A549 (cell line): ENCODE results near the gene C1QTNF4. TPM values are rescaled to one million over a fixed set of nuclear protein-coding genes. Genes with fewer than 3 reads are reported as not detected.

Experiments used
- ATAC-seq, 2 experiments: fragments of 200-7000 bp in 1 of 2; fragments of >200 bp in 1 of 2; cut with Nextera tagmentation in 1 of 2; cut with Tn5 transposase in 1 of 2; 3 replicates each; pipeline versions ENCODE4 v1.8.0 to v1.9.1; 2018 to 2020; ENCODE audit warnings: mild to moderate bottlenecking in 1 of 2, moderate library complexity in 1 of 2
- CTCF ChIA-PET: fragments of 300-600 bp; sonication (Branson Sonifier 250); formaldehyde crosslinking; extraction: SDS; loops from one replicate; lab custom pipeline; 2021; ENCODE audit warnings: antibody characterized with exemption, inconsistent platforms; lab: Yijun Ruan, JAX
- POLR2A ChIA-PET: fragments of 350-600 bp; formaldehyde crosslinking; extraction: SDS; loops from one replicate; lab custom pipeline; 2021; ENCODE audit warnings: antibody characterized with exemption, inconsistent platforms; lab: Yijun Ruan, JAX
- DNase-seq, 2 experiments: peaks; one replicate each; pipeline versions ENCODE4 v3.0.0 to v3.0.0-alpha.2; 2011 to 2016; ENCODE audit warnings: low read depth in 1 of 2, low spot score in 1 of 2
- FAIRE-seq: peaks from 2 replicates; lab custom pipeline; 2011; peaks lifted over from hg19 to GRCh38; lab: Jason Lieb, UNC
- H3K27ac ChIP-seq, 2 experiments: fragments of >200 bp; sonication (Bioruptor Twin); formaldehyde crosslinking; 3 replicates each; pipeline ENCODE4 v1.5.1; 2016 to 2017
- H3K4me1 ChIP-seq: fragments of >200 bp; sonication (Bioruptor Twin); formaldehyde crosslinking; 3 replicates; pipeline ENCODE4 v1.6.1; 2016
- H3K4me2 ChIP-seq: fragments of >200 bp; sonication (Bioruptor Twin); formaldehyde crosslinking; 3 replicates; pipeline ENCODE4 v1.6.1; 2016
- H3K4me3 ChIP-seq: fragments of >200 bp; sonication (Bioruptor Twin); formaldehyde crosslinking; 3 replicates; pipeline ENCODE4 v1.5.1; 2016
- H3K9me3 ChIP-seq: fragments of >200 bp; sonication (Bioruptor Twin); formaldehyde crosslinking; 3 replicates; pipeline ENCODE4 v1.6.1; 2016
- BHLHE40 ChIP-seq: IDR thresholded peaks from 2 replicates; pipeline ENCODE4 v1.6.1; 2012; ENCODE audit warnings: low read depth, low read length, inconsistent platforms
- CBX2 ChIP-seq: fragments of 200-600 bp; sonication (generic); IDR thresholded peaks from 2 replicates; pipeline ENCODE4 v1.6.1; 2016; ENCODE audit warnings: low read depth, mild to moderate bottlenecking, borderline replicate concordance
- CEBPB ChIP-seq, 2 experiments: fragments of >200 bp in 1 of 2; sonication (Bioruptor Twin) in 1 of 2; formaldehyde crosslinking in 1 of 2; IDR thresholded peaks; 2 replicates each; pipeline ENCODE4 v1.6.1; 2012 to 2016
- CTCF ChIP-seq: fragments of >200 bp; sonication (Bioruptor Twin); formaldehyde crosslinking; IDR thresholded peaks from 3 replicates; pipeline ENCODE4 v1.5.1; 2016
- E2F6 ChIP-seq: IDR thresholded peaks from 2 replicates; pipeline ENCODE4 v1.6.1; 2012; ENCODE audit warnings: low read depth, borderline replicate concordance
- EHMT2 ChIP-seq: fragments of 200-600 bp; sonication (generic); IDR thresholded peaks from 2 replicates; pipeline ENCODE4 v1.6.1; 2016; ENCODE audit warnings: antibody characterized with exemption, low read depth, mild to moderate bottlenecking, moderate library complexity
- ELK1 ChIP-seq: fragments of 150-350 bp; IDR thresholded peaks from 2 replicates; pipeline ENCODE4 v1.6.1; 2014; ENCODE audit warnings: low read depth, mild to moderate bottlenecking, low read length
- EP300 ChIP-seq, 2 experiments: fragments of >200 bp; sonication (Bioruptor Twin); formaldehyde crosslinking; IDR thresholded peaks; 2 replicates in 1 of 2; 3 replicates in 1 of 2; pipeline ENCODE4 v1.6.1; 2016 to 2017
- FOSL2 ChIP-seq, 2 experiments: fragments of 450-650 bp in 1 of 2; fragments of >200 bp in 1 of 2; sonication (Bioruptor Twin) in 1 of 2; formaldehyde crosslinking; IDR thresholded peaks; 2 replicates each; pipeline versions ENCODE4 v1.5.0 to v1.6.1; 2016 to 2020; ENCODE audit warnings: mild to moderate bottlenecking in 1 of 2, moderate library complexity in 1 of 2
- GATA3 ChIP-seq: IDR thresholded peaks from 2 replicates; pipeline ENCODE4 v1.6.1; 2012; ENCODE audit warnings: borderline replicate concordance
- HDAC2 ChIP-seq: fragments of 200-600 bp; sonication (generic); IDR thresholded peaks from 2 replicates; pipeline ENCODE4 v1.6.1; 2016
- HES2 ChIP-seq: fragments of >200 bp; sonication (Bioruptor Twin); formaldehyde crosslinking; IDR thresholded peaks from 2 replicates; pipeline ENCODE4 v1.6.1; 2016
- HEYL ChIP-seq: fragments of 250-450 bp; sonication (Bioruptor Pico); IDR thresholded peaks from 2 replicates; pipeline ENCODE4 v1.8.0; 2021; ENCODE audit warnings: mild to moderate bottlenecking, moderate library complexity
- HMGXB4 ChIP-seq: fragments of 250-450 bp; sonication (Bioruptor Pico); IDR thresholded peaks from 2 replicates; pipeline ENCODE4 v1.5.0; 2021; ENCODE audit warnings: mild to moderate bottlenecking, moderate library complexity, borderline replicate concordance
- HOXA7 ChIP-seq: fragments of 250-450 bp; sonication (Bioruptor Pico); IDR thresholded peaks from 2 replicates; pipeline ENCODE4 v1.5.0; 2020; ENCODE audit warnings: mild to moderate bottlenecking, moderate library complexity
- HOXB13 ChIP-seq: fragments of 250-450 bp; sonication (Bioruptor Pico); IDR thresholded peaks from 2 replicates; pipeline ENCODE4 v1.5.0; 2020; ENCODE audit warnings: low read depth, mild to moderate bottlenecking, moderate library complexity
- HOXB5 ChIP-seq: fragments of 250-450 bp; sonication (Bioruptor Pico); IDR thresholded peaks from 2 replicates; pipeline ENCODE4 v1.5.0; 2020; ENCODE audit warnings: mild to moderate bottlenecking, moderate library complexity
- KDM1A ChIP-seq: fragments of 200-600 bp; sonication (generic); IDR thresholded peaks from 2 replicates; pipeline ENCODE4 v1.6.1; 2016; ENCODE audit warnings: low read depth, mild to moderate bottlenecking
- KDM5A ChIP-seq: fragments of 200-600 bp; sonication (generic); IDR thresholded peaks from 2 replicates; pipeline ENCODE4 v1.6.1; 2016; ENCODE audit warnings: antibody characterized with exemption, mild to moderate bottlenecking
- MAFK ChIP-seq: fragments of 450-650 bp; IDR thresholded peaks from 2 replicates; pipeline ENCODE4 v1.6.1; 2014; ENCODE audit not compliant: partially characterized antibody
- MAX ChIP-seq: IDR thresholded peaks from 2 replicates; pipeline ENCODE4 v1.6.1; 2012
- MAZ ChIP-seq: fragments of 150-350 bp; IDR thresholded peaks from 2 replicates; pipeline ENCODE4 v1.6.1; 2014; ENCODE audit warnings: antibody characterized with exemption, low read depth, low read length, borderline replicate concordance
- NPAS2 ChIP-seq: fragments of 250-450 bp; sonication (Bioruptor Pico); IDR thresholded peaks from 2 replicates; pipeline ENCODE4 v1.8.0; 2022; ENCODE audit warnings: mild to moderate bottlenecking, moderate library complexity, borderline replicate concordance
- NR3C1 ChIP-seq: fragments of >200 bp; sonication (Bioruptor Twin); formaldehyde crosslinking; IDR thresholded peaks from 3 replicates; pipeline ENCODE4 v1.6.1; 2017
- POLR2A ChIP-seq: IDR thresholded peaks from 2 replicates; pipeline ENCODE4 v1.6.1; 2012; ENCODE audit warnings: mild to moderate bottlenecking, low read length
- RAD21 ChIP-seq, 2 experiments: fragments of >200 bp in 1 of 2; sonication (Bioruptor Twin) in 1 of 2; formaldehyde crosslinking in 1 of 2; IDR thresholded peaks in 1 of 2; conservative IDR thresholded peaks in 1 of 2; 2 replicates in 1 of 2; 3 replicates in 1 of 2; pipeline ENCODE4 v1.6.1; 2012 to 2018; ENCODE audit warnings: inconsistent platforms in 1 of 2
- RARB ChIP-seq: fragments of 250-450 bp; sonication (Bioruptor Pico); IDR thresholded peaks from 2 replicates; pipeline ENCODE4 v1.8.0; 2021; ENCODE audit warnings: mild to moderate bottlenecking, moderate library complexity
- RCOR1 ChIP-seq: fragments of 150-350 bp; IDR thresholded peaks from 2 replicates; pipeline ENCODE4 v1.6.1; 2014; ENCODE audit warnings: antibody characterized with exemption, low read length, low read depth
- SMC3 ChIP-seq: fragments of >200 bp; sonication (Bioruptor Twin); formaldehyde crosslinking; IDR thresholded peaks from 3 replicates; pipeline ENCODE4 v1.6.1; 2018; ENCODE audit warnings: inconsistent platforms
- TFCP2L1 ChIP-seq: fragments of 250-450 bp; sonication (Bioruptor Pico); IDR thresholded peaks from 2 replicates; pipeline ENCODE4 v1.5.0; 2021; ENCODE audit warnings: mild to moderate bottlenecking
- TP53 ChIP-seq: fragments of 250-450 bp; sonication (Bioruptor Pico); IDR thresholded peaks from 2 replicates; pipeline ENCODE4 v1.5.0; 2021; ENCODE audit warnings: mild to moderate bottlenecking, moderate library complexity
- ZC3H11A ChIP-seq: fragments of 450-650 bp; IDR thresholded peaks from 2 replicates; pipeline ENCODE4 v1.6.1; 2014; ENCODE audit warnings: antibody characterized with exemption, mild to moderate bottlenecking
- ZNF302 ChIP-seq: fragments of 250-450 bp; sonication (Bioruptor Pico); IDR thresholded peaks from 2 replicates; pipeline ENCODE4 v1.9.0; 2021; ENCODE audit warnings: inconsistent platforms, mild to moderate bottlenecking, moderate library complexity
- ZSCAN20 ChIP-seq: fragments of 250-450 bp; sonication (Bioruptor Pico); IDR thresholded peaks from 2 replicates; pipeline ENCODE4 v1.8.0; 2022; ENCODE audit warnings: mild to moderate bottlenecking, moderate library complexity
- WGBS: methylation state at CpG from one replicate; pipeline ENCODE4 v1.1.6; 2017; ENCODE audit errors: missing lambda C conversion rate; 5-methylcytosine and 5-hydroxymethylcytosine counted together
- polyA plus RNA-seq, 4 experiments: library from polyadenylated mRNA; depleted of rRNA in 3 of 4; stranded (reverse); fragments of >200 nt; fragmentation: RNase III in 1 of 4; extraction: RNeasy Plus Mini Kit Qiagen cat#74134 plus additional on column Dnase treatment in 1 of 4; gene quantifications; 2 replicates in 3 of 4; 3 replicates in 1 of 4; pipeline ENCODE4 v1.2.3, GENCODE V29; 2011 to 2017

C1QTNF4 gene
- polyA plus RNA-seq, 2 of the 4 experiments (the other 2 are of a cell fraction), result not detected

- under 1% methylated on average over 46 of the region's 72 CpGs for WGBS
- H3K27ac ChIP-seq, result peak within 1 kb of the TSS; percentile 92 to 96
- ATAC-seq (peak; percentile 95 to 96), FAIRE-seq (no peak), DNase-seq (peak; percentile 90 to 92)
- ChIA-PET CTCF (interaction anchor here (0.6 to 3.1 kb wide), 7 partner anchors 9 to 205 kb away, joined by 3 to 17 read pairs (median 4); partner anchors contain the start of gene CELF1), POLR2A (interaction anchor here (0.9 to 2.0 kb wide), 4 partner anchors 14 to 152 kb away, joined by 3 to 6 read pairs (median 4); partner anchors contain the start of genes AGBL2, CELF1, PSMC3 and PTPMT1)
- H3K4me2 ChIP-seq, result peak within 1 kb of the TSS; percentile 90
- H3K4me3 ChIP-seq, result peak within 1 kb of the TSS; percentile 88
- H3K4me1 ChIP-seq, result peaks cover 20% of the 10 kb centered on the region
- no peaks in the 10 kb centered on the region for H3K9me3 ChIP-seq
- TF ChIP-seq ZSCAN20 (no peak), CTCF (no peak), RAD21 (conservative IDR thresholded peaks at IDR 0.05 in 1 of 2, IDR thresholded peaks at IDR 0.05 in 1 of 2) (peak in 1 of 2 experiments; percentile 20; a peak in 1 of 5 replicates), HEYL (CRISPR knock-in tag) (no peak), FOSL2 (IDR thresholded peaks at IDR 0.05) (no peak), FOSL2 (CRISPR knock-in tag; IDR thresholded peaks at IDR 0.05) (peak; percentile 54), HOXB5 (peak; percentile 68), RCOR1 (no peak), EP300 (IDR thresholded peaks at IDR 0.05) (no peak), HOXA7 (CRISPR knock-in tag) (no peak), HOXB13 (no peak), KDM5A (peak; percentile 97), MAFK (no peak), GATA3 (peak; percentile 66), MAX (peak; percentile 95), HMGXB4 (CRISPR knock-in tag) (no peak), EHMT2 (no peak), BHLHE40 (no peak), NPAS2 (CRISPR knock-in tag) (no peak), NR3C1 (no peak), HDAC2 (peak; percentile 81; the same call in 1 of the 2 replicates), ELK1 (no peak), RARB (CRISPR knock-in tag) (no peak), ZC3H11A (peak; percentile 41; the same call in 1 of the 2 replicates), E2F6 (0 out of 2 replicates have a peak, but pooled peaks have one; percentile 66), KDM1A (no peak), CEBPB (IDR thresholded peaks at IDR 0.05) (peak in 1 of 2 experiments; percentile 40; a peak in 1 of 4 replicates), MAZ (peak; percentile 92; the same call in 1 of the 2 replicates), CBX2 (no peak), SMC3 (no peak), TFCP2L1 (CRISPR knock-in tag) (no peak), POLR2A (peak; percentile 78), TP53 (CRISPR knock-in tag) (no peak), ZNF302 (CRISPR knock-in tag) (no peak), HES2 (no peak)
Measured at GRCh38 chr11:47578524-47579494, 15.4 kb downstream of the C1QTNF4 start, which contains the start of the genes KBTBD4 and NDUFS3. Gene KBTBD4, minus strand, starts transcription at chr11:47578970. Its CDS starts 19 bp downstream, at chr11:47578951. Gene NDUFS3, plus strand, starts transcription at chr11:47579074. Its CDS starts 18 bp downstream, at chr11:47579092.
